ENCODE measurements around the gene COL15A1. TPM values are rescaled to one million over a fixed set of nuclear protein-coding genes. Genes with fewer than 3 reads are reported as not detected.

COL15A1 gene
- total and polyA plus RNA-seq, 3 experiments from 2014 or later = 0.07 TPM; not detected in 2

DNA sequence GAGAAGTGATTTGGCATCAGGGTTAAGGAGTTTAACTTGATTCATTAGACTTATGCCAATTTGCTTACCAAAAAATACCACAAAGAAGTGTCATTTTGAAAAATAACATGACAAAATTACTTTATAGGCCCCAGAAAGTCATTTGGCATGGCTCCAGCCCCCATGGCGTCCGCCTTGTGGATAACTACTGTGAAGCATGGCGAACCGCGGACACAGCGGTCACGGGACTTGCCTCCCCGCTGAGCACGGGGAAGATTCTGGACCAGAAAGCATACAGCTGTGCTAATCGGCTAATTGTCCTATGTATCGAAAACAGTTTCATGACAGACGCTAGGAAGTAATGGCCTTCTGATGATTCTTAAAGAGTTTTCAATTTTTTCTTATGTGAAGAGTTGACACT, 125.8 kb downstream of the COL15A1 start:
- Histone ChIP-seq H3K9me3 (ENCODE audit: low read length) (no peaks in the 10 kb centered on the region), H3K4me1 (ENCODE audit: insufficient read depth, low read length) (peaks cover 22% of the 10 kb centered on the region), H3K27me3 (ENCODE audit: insufficient read depth, low read length, poor library complexity, severe bottlenecking) (no peaks in the 10 kb centered on the region), H3K4me3 (ENCODE audit: low read length) (no peak overlapping the region), H3K27ac (ENCODE audit: low read depth, low read length) (no peak overlapping the region), H3K36me3 (ENCODE audit: insufficient read depth, low read length) (no peaks in the 10 kb centered on the region)
- POLR2A ChIA-PET = interaction anchor here (0.6 kb wide), 1 partner anchor 10 kb away, joined by 3 read pairs; no protein-coding TSS in a partner anchor
- no peak for DNase-seq
- CTCF ChIA-PET = no interaction called here
- Mint-ChIP-seq H3K36me3 (peaks cover 0 to 3% (median 1%) of the 10 kb centered on the region in 3 donors), H3K27me3 (no peaks in the 10 kb centered on the region), H3K9me3 (no peaks in the 10 kb centered on the region), H3K4me1 (peaks cover 59 to 82% (median 59%) of the 10 kb centered on the region in 3 donors), H3K27ac (peak overlapping the region; percentile 15 to 89 (median 81)), H3K4me3 (peak overlapping the region in 3 of 7 donors; percentile 31 to 62 (median 59))

DNA sequence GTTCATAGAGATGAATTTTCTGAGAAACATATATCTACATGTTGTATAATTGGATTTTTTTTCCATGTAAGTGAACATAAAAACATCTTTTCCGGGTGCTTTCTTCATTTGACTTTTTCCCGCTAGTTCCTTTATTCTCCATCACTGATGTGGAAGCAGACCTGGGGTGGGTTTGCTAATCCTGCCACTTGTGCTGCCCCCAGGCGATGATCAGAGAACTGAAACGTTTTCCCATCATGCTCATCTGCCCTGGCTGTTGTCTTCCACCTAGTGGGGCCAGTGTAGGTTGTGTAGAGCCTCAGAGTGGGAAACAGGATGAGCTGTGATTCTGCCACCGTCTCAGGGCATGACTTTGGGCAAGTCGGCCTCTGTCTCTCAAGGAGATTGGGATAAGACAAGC, 127.0 kb downstream of the COL15A1 start:
- no peak for DNase-seq
- H3K9me3 Mint-ChIP-seq = no peaks in the 10 kb centered on the region
- peak overlapping the region in 3 of 7 donors; percentile 10 to 57 (median 19) for H3K4me3 Mint-ChIP-seq
- ChIA-PET POLR2A (no interaction called here), CTCF (interaction anchor here (1.1 kb wide), 1 partner anchor 12 kb away, joined by 3 read pairs; no protein-coding TSS in a partner anchor)
- no peaks in the 10 kb centered on the region for H3K9me3 ChIP-seq (ENCODE audit: low read length)
- H3K4me3 ChIP-seq (ENCODE audit: low read length) = no peak overlapping the region
- peaks cover 65 to 85% (median 68%) of the 10 kb centered on the region in 3 donors for H3K4me1 Mint-ChIP-seq
- no peak overlapping the region for H3K27ac ChIP-seq (ENCODE audit: low read depth, low read length)
- no peaks in the 10 kb centered on the region for H3K27me3 Mint-ChIP-seq
- H3K36me3 Mint-ChIP-seq = peaks cover 0 to 4% (median 1%) of the 10 kb centered on the region in 3 donors
- no peaks in the 10 kb centered on the region for H3K27me3 ChIP-seq (ENCODE audit: insufficient read depth, low read length, poor library complexity, severe bottlenecking)
- H3K4me1 ChIP-seq (ENCODE audit: insufficient read depth, low read length) = peaks cover 34% of the 10 kb centered on the region
- H3K27ac Mint-ChIP-seq = peak overlapping the region in 5 of 8 donors; percentile 25 to 90 (median 43)
- no peaks in the 10 kb centered on the region for H3K36me3 ChIP-seq (ENCODE audit: insufficient read depth, low read length)

DNA sequence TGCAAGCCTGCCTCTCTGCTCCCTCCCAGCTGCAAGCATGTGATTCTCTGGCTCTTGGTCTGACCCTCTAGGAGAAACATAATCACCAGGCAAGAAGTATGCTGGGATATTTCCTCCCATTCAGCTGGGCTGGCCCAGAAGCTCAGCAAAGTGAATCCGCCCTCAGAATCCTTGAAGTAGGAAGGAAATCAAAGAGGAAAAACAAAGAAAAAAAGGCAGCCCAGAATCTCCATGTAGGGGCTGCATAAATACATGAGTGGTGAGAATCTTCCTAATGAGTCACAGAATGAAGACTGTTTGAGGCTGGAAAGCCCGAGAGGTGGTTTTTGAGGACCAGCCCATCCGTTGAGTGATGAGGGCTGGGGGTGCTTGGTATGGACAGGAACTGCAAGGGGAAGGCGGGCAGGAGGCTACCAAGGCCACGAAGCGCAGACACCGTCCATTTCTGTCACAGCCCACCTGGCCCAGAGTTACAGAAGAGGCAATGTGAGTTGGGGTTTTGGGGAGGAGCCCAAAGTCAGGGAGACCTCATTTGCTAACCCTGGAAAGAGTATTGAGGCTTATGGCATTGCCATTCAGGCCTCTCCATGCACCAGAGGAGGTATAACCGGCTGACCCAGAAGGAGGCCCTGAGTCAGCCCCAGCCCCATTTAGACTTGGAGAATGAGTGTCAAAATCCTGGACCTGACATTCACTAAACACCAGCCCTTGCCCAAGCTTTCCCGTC, 127.8 kb downstream of the COL15A1 start:
- POLR2A ChIA-PET = no interaction called here
- H3K27ac Mint-ChIP-seq = peak overlapping the region in 5 of 8 donors; percentile 24 to 70 (median 55)

DNA sequence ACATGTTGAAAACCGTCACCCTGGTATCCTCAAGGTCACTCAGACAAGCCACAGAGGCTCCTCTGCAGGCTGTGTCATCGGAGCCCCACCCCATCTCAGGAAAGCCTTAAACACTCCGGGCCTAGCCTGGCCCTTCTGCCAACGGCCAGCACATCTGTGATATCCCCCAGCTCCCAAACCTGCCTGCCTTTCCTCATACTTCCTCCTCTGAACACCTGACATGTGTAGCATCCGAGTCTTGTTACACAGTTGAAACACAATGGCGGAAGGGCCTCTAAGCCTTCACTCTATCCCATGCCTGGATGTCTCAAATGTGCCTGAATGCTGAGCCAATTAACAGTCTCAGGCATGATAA, 128.3 kb downstream of the COL15A1 start:
- ChIA-PET CTCF (no interaction called here), POLR2A (no interaction called here)
- DNase-seq = no peak
- no peak overlapping the region for H3K4me3 Mint-ChIP-seq
- no peaks in the 10 kb centered on the region for H3K36me3 ChIP-seq (ENCODE audit: insufficient read depth, low read length)
- H3K27me3 Mint-ChIP-seq = no peaks in the 10 kb centered on the region
- no peaks in the 10 kb centered on the region for H3K9me3 ChIP-seq (ENCODE audit: low read length)
- no peaks in the 10 kb centered on the region for H3K27me3 ChIP-seq (ENCODE audit: insufficient read depth, low read length, poor library complexity, severe bottlenecking)
- H3K27ac Mint-ChIP-seq = peak overlapping the region in 3 of 8 donors; percentile 3 to 72 (median 27)
- peaks cover 72 to 89% (median 76%) of the 10 kb centered on the region in 3 donors for H3K4me1 Mint-ChIP-seq
- peaks cover 45% of the 10 kb centered on the region for H3K4me1 ChIP-seq (ENCODE audit: insufficient read depth, low read length)
- H3K36me3 Mint-ChIP-seq = peaks cover 0 to 4% (median 1%) of the 10 kb centered on the region in 3 donors
- H3K9me3 Mint-ChIP-seq = no peaks in the 10 kb centered on the region
- no peak overlapping the region for H3K27ac ChIP-seq (ENCODE audit: low read depth, low read length)
- H3K4me3 ChIP-seq (ENCODE audit: low read length) = no peak overlapping the region

More for the DNA sequence above, 127.8 kb downstream of the COL15A1 start:
- no peaks in the 10 kb centered on the region for H3K9me3 ChIP-seq (ENCODE audit: low read length)
- DNase-seq = no peak
- Mint-ChIP-seq H3K4me1 (peaks cover 70 to 88% (median 76%) of the 10 kb centered on the region in 3 donors), H3K4me3 (no peak overlapping the region), H3K36me3 (peaks cover 0 to 4% (median 1%) of the 10 kb centered on the region in 3 donors), H3K9me3 (no peaks in the 10 kb centered on the region), H3K27me3 (no peaks in the 10 kb centered on the region)
- no peaks in the 10 kb centered on the region for H3K36me3 ChIP-seq (ENCODE audit: insufficient read depth, low read length)
- H3K27me3 ChIP-seq (ENCODE audit: insufficient read depth, low read length, poor library complexity, severe bottlenecking) = no peaks in the 10 kb centered on the region
- no peak overlapping the region for H3K4me3 ChIP-seq (ENCODE audit: low read length)
- H3K27ac ChIP-seq (ENCODE audit: low read depth, low read length) = no peak overlapping the region
- CTCF ChIA-PET = interaction anchor here (1.1 kb wide), 1 partner anchor 12 kb away, joined by 3 read pairs; no protein-coding TSS in a partner anchor
- peaks cover 40% of the 10 kb centered on the region for H3K4me1 ChIP-seq (ENCODE audit: insufficient read depth, low read length)

DNA sequence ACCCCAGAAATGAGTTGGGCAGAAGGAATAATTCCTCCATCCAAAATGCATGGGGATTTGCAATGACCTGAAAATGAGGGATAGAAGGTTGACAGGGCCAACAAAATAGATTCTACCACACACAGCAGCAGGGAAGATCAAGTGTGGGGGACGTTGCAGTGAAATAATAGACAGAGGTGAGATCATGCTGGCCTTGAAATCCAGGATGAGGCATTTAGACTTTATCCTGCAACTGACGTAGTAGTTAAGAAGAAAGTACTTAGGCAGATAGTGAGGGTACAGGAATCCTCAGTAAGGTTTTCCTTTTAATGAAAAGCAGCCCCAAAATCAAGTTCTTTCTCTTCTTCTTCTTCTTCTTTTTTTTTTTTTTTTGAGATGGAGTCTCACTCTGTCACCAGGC, 129.6 kb downstream of the COL15A1 start:
- ChIA-PET POLR2A (no interaction called here), CTCF (no interaction called here)
- Histone ChIP-seq H3K27me3 (ENCODE audit: insufficient read depth, low read length, poor library complexity, severe bottlenecking) (no peaks in the 10 kb centered on the region), H3K27ac (ENCODE audit: low read depth, low read length) (no peak overlapping the region), H3K4me3 (ENCODE audit: low read length) (no peak overlapping the region), H3K4me1 (ENCODE audit: insufficient read depth, low read length) (peaks cover 56% of the 10 kb centered on the region), H3K9me3 (ENCODE audit: low read length) (no peaks in the 10 kb centered on the region), H3K36me3 (ENCODE audit: insufficient read depth, low read length) (no peaks in the 10 kb centered on the region)
- Mint-ChIP-seq H3K36me3 (peaks cover 0 to 4% (median 1%) of the 10 kb centered on the region in 3 donors), H3K27ac (peak overlapping the region in 2 of 8 donors; percentile 13 to 61), H3K4me1 (peaks cover 74 to 89% (median 80%) of the 10 kb centered on the region in 3 donors), H3K9me3 (no peaks in the 10 kb centered on the region), H3K27me3 (no peaks in the 10 kb centered on the region), H3K4me3 (no peak overlapping the region)
- DNase-seq = no peak

DNA sequence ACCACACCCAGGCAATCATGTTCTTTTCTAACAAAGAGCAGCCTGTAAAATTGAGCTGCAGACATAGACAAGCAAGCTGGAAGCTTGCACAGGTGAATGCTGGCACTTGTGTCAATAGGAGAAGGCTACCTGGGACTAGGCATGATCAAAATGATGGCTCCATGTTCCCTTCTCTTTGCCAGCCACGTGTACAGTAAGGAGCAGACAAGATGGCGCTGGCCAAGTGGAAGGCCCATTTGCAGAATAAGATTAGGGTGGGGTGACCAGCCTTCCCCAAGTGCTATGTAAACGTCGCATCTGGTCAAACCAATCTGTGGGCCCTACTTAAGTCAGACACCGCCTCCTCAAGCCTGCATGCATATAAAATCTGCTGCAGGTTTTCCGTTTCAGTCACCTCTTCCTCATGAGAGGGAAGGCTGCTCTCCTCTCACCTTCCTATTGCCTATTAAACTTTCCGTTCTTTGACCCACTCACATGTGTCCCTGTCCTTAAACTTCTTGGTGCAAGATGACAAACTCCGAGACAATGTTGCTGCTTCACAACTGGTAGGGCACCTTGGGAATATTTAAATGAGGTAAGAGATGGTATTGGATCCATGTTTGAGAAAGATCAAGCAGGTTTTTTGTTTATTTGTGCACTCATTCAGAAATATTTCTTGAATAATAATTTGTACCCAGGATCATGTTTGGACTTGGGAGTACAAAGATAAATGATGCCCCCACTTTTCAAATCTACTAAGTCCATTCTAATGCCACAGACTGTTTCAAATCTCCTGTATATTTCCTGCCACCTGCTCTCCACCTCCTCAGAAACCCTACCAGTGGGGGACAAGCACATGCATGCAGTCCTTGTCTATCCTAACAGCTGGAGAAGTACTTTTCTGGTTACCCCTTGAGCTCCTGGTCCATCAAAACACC, 130.5 kb downstream of the COL15A1 start:
- ChIA-PET POLR2A (no interaction called here), CTCF (no interaction called here)
- H3K9me3 Mint-ChIP-seq = no peaks in the 10 kb centered on the region
- peaks cover 55% of the 10 kb centered on the region for H3K4me1 ChIP-seq (ENCODE audit: insufficient read depth, low read length)
- no peaks in the 10 kb centered on the region for H3K9me3 ChIP-seq (ENCODE audit: low read length)
- H3K36me3 ChIP-seq (ENCODE audit: insufficient read depth, low read length) = no peaks in the 10 kb centered on the region
- peak overlapping the region in 3 of 8 donors; percentile 22 to 81 (median 38) for H3K27ac Mint-ChIP-seq
- no peak for DNase-seq
- H3K4me3 ChIP-seq (ENCODE audit: low read length) = no peak overlapping the region
- H3K27me3 ChIP-seq (ENCODE audit: insufficient read depth, low read length, poor library complexity, severe bottlenecking) = no peaks in the 10 kb centered on the region
- peaks cover 72 to 89% (median 79%) of the 10 kb centered on the region in 3 donors for H3K4me1 Mint-ChIP-seq
- H3K27me3 Mint-ChIP-seq = no peaks in the 10 kb centered on the region
- no peak overlapping the region for H3K4me3 Mint-ChIP-seq
- H3K36me3 Mint-ChIP-seq = peaks cover 0 to 4% (median 1%) of the 10 kb centered on the region in 3 donors
- H3K27ac ChIP-seq (ENCODE audit: low read depth, low read length) = peak overlapping the region; percentile 66

DNA sequence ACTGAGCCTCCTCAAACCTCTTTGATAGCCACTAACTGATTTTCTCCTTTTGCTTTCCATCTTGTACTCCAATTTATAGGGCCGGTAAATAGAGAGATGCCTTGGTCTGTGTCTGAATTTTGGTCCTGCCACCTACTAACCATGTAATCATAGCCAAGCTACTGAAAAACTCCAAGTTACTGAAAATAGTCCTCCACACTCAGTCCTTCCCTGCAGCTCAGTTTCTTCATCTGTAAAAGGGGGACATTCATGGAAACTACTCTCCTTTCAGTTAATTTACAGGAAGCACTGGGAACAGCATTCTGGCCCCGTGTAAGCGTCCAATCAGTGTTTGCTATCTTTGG, 131.2 kb downstream of the COL15A1 start:
- H3K36me3 ChIP-seq (ENCODE audit: insufficient read depth, low read length) = no peaks in the 10 kb centered on the region
- POLR2A ChIA-PET = no interaction called here
- no peak overlapping the region for H3K4me3 ChIP-seq (ENCODE audit: low read length)
- Mint-ChIP-seq H3K9me3 (no peaks in the 10 kb centered on the region), H3K4me3 (peak overlapping the region in 1 of 7 donors; percentile 1), H3K27me3 (no peaks in the 10 kb centered on the region), H3K4me1 (peaks cover 70 to 87% (median 78%) of the 10 kb centered on the region in 3 donors), H3K36me3 (peaks cover 0 to 4% (median 1%) of the 10 kb centered on the region in 3 donors), H3K27ac (peak overlapping the region in 5 of 8 donors; percentile 22 to 79 (median 56))
- peak overlapping the region; percentile 66 for H3K27ac ChIP-seq (ENCODE audit: low read depth, low read length)
- no peak for DNase-seq
- CTCF ChIA-PET = no interaction called here
- H3K27me3 ChIP-seq (ENCODE audit: insufficient read depth, low read length, poor library complexity, severe bottlenecking) = no peaks in the 10 kb centered on the region
- H3K9me3 ChIP-seq (ENCODE audit: low read length) = no peaks in the 10 kb centered on the region
- H3K4me1 ChIP-seq (ENCODE audit: insufficient read depth, low read length) = peaks cover 49% of the 10 kb centered on the region
